Measurements from ENCODE around the gene CPB1.

CPB1 gene

DNA sequence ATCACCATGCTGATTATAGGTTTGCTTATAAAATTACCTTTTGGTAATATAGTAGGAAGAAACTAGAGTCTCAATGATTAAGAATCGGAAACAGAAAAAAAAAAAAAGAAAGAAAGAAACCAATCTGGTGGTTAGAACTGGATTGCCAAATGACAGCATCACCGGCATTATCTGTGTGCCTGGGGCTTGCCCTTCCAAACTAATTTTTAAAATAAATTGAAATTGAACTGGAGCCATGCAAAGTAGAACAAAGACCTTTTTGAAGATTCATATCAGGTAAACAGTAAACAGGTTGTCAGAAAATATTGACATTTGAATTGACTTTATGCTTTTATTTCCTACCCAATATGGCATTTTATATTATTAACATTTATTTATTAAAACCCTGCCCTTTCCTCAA is 11.2 kb upstream of the CPB1 start:
- POLR2A ChIA-PET = no interaction called here

DNA sequence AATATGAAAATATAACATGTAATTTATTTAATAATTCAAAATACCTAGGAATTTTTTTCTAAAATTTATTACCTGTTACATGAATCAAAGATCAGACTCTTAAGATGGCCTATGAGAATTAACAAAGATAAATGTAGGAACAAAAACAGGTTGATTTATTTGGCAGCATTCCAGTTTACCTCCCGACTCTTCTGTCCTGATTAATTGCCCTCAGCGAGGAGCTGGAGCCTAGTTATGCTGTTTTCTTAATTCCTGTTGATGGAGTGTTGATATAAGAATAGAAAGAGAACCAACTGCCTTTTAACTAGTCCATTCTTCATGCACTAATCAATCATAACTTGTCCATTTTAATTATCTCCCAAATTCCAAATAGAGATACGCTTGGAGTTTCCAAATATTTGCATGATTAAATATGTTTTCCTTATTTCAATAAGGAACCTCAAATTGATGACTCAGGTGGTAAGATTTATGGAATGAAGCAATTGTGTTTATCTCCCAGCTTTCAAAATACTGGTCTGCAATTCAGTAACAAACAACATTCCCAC is 10.6 kb upstream of the CPB1 start:
- CTCF ChIA-PET = interaction anchor here (0.7 kb wide), 1 partner anchor 246 kb away, joined by 6 read pairs; no protein-coding TSS in a partner anchor

More for the DNA sequence above, 11.2 kb upstream of the CPB1 start:
- Histone ChIP-seq H3K4me3 (ENCODE audit: low read depth, low read length) (no peak overlapping the region), H3K36me3 (ENCODE audit: control insufficient read depth in 2 of 2, insufficient read depth in 1 of 2, low read length in 2 of 2) (no peaks in the 10 kb centered on the region), H3K9me3 (ENCODE audit: control insufficient read depth, insufficient read depth, low read depth, low read length) (no peaks in the 10 kb centered on the region), H3K27ac (ENCODE audit: extremely low read depth, low read depth, low read length) (no peak overlapping the region), H3K4me1 (ENCODE audit: control insufficient read depth, insufficient read depth, low read length) (no peaks in the 10 kb centered on the region)
- TF ChIP-seq KLF10 (tag by site-specific recombination; IDR thresholded peaks at IDR 0.05) = no peak
- no peak for TF ChIP-seq ZNF521 (tag by site-specific recombination; IDR thresholded peaks at IDR 0.05)
- CTCF ChIA-PET = no interaction called here

More for the DNA sequence above, 10.6 kb upstream of the CPB1 start:
- Histone ChIP-seq H3K27ac (ENCODE audit: extremely low read depth, low read depth, low read length) (no peak overlapping the region), H3K9me3 (ENCODE audit: control insufficient read depth, insufficient read depth, low read depth, low read length) (no peaks in the 10 kb centered on the region), H3K4me3 (ENCODE audit: low read depth, low read length) (no peak overlapping the region), H3K4me1 (ENCODE audit: control insufficient read depth, insufficient read depth, low read length) (no peaks in the 10 kb centered on the region), H3K36me3 (ENCODE audit: control insufficient read depth in 2 of 2, insufficient read depth in 1 of 2, low read length in 2 of 2) (no peaks in the 10 kb centered on the region)
- POLR2A ChIA-PET = no interaction called here
- TF ChIP-seq ZNF544 (tag by site-specific recombination; IDR thresholded peaks at IDR 0.05) (no peak), EGR2 (tag by site-specific recombination; IDR thresholded peaks at IDR 0.05; ENCODE audit: low read depth) (no peak), ZSCAN23 (tag by site-specific recombination; IDR thresholded peaks at IDR 0.05) (no peak), ZBTB1 (tag by site-specific recombination; IDR thresholded peaks at IDR 0.05) (no peak), ZNF529 (tag by site-specific recombination; IDR thresholded peaks at IDR 0.05; ENCODE audit: insufficient replicate concordance) (no peak), ZNF658 (tag by site-specific recombination; IDR thresholded peaks at IDR 0.05) (no peak), KLF9 (tag by site-specific recombination; IDR thresholded peaks at IDR 0.05; ENCODE audit: low read depth) (no peak), ZNF248 (tag by site-specific recombination; IDR thresholded peaks at IDR 0.05) (no peak), ZNF416 (tag by site-specific recombination; IDR thresholded peaks at IDR 0.05) (no peak), ZNF354C (tag by site-specific recombination; IDR thresholded peaks at IDR 0.05; ENCODE audit: borderline replicate concordance, low read depth) (no peak), ZNF843 (tag by site-specific recombination; IDR thresholded peaks at IDR 0.05) (no peak), ZNF366 (tag by site-specific recombination; conservative IDR thresholded peaks at IDR 0.05) (no peak), ZNF560 (tag by site-specific recombination; IDR thresholded peaks at IDR 0.05; ENCODE audit: borderline replicate concordance) (no peak), ZSCAN30 (tag by site-specific recombination; IDR thresholded peaks at IDR 0.05) (no peak)
- TF ChIP-seq, protein P1, sequence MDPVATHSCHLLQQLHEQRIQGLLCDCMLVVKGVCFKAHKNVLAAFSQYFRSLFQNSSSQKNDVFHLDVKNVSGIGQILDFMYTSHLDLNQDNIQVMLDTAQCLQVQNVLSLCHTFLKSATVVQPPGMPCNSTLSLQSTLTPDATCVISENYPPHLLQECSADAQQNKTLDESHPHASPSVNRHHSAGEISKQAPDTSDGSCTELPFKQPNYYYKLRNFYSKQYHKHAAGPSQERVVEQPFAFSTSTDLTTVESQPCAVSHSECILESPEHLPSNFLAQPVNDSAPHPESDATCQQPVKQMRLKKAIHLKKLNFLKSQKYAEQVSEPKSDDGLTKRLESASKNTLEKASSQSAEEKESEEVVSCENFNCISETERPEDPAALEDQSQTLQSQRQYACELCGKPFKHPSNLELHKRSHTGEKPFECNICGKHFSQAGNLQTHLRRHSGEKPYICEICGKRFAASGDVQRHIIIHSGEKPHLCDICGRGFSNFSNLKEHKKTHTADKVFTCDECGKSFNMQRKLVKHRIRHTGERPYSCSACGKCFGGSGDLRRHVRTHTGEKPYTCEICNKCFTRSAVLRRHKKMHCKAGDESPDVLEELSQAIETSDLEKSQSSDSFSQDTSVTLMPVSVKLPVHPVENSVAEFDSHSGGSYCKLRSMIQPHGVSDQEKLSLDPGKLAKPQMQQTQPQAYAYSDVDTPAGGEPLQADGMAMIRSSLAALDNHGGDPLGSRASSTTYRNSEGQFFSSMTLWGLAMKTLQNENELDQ (tag by site-specific recombination; IDR thresholded peaks at IDR 0.05; ENCODE audit: low read depth) = no peak
- TF ChIP-seq, protein P2, sequence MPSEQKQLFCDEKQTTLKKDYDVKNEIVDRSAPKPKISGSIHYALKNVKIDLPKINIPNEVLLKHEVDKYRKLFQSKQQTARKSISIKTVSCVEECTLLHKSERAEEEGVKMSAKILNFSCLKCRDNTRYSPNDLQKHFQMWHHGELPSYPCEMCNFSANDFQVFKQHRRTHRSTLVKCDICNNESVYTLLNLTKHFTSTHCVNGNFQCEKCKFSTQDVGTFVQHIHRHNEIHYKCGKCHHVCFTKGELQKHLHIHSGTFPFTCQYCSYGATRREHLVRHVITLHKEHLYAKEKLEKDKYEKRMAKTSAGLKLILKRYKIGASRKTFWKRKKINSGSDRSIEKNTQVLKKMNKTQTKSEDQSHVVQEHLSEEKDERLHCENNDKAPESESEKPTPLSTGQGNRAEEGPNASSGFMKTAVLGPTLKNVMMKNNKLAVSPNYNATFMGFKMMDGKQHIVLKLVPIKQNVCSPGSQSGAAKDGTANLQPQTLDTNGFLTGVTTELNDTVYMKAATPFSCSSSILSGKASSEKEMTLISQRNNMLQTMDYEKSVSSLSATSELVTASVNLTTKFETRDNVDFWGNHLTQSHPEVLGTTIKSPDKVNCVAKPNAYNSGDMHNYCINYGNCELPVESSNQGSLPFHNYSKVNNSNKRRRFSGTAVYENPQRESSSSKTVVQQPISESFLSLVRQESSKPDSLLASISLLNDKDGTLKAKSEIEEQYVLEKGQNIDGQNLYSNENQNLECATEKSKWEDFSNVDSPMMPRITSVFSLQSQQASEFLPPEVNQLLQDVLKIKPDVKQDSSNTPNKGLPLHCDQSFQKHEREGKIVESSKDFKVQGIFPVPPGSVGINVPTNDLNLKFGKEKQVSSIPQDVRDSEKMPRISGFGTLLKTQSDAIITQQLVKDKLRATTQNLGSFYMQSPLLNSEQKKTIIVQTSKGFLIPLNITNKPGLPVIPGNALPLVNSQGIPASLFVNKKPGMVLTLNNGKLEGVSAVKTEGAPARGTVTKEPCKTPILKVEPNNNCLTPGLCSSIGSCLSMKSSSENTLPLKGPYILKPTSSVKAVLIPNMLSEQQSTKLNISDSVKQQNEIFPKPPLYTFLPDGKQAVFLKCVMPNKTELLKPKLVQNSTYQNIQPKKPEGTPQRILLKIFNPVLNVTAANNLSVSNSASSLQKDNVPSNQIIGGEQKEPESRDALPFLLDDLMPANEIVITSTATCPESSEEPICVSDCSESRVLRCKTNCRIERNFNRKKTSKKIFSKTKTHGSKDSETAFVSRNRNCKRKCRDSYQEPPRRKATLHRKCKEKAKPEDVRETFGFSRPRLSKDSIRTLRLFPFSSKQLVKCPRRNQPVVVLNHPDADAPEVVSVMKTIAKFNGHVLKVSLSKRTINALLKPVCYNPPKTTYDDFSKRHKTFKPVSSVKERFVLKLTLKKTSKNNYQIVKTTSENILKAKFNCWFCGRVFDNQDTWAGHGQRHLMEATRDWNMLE (tag by site-specific recombination; conservative IDR thresholded peaks at IDR 0.05; ENCODE audit: low read depth) = no peak
